Measurements from ENCODE around the gene CUX1.

- no peak for TF ChIP-seq ZNF423 (CRISPR knock-in tag; IDR thresholded peaks at IDR 0.05)
- TF ChIP-seq, protein P1, sequence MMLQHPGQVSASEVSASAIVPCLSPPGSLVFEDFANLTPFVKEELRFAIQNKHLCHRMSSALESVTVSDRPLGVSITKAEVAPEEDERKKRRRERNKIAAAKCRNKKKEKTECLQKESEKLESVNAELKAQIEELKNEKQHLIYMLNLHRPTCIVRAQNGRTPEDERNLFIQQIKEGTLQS (CRISPR knock-in tag; conservative IDR thresholded peaks at IDR 0.05) = no peak
- no peak for TF ChIP-seq CTCF (IDR thresholded peaks at IDR 0.05)
- TF ChIP-seq E2F1 (CRISPR knock-in tag; IDR thresholded peaks at IDR 0.05) = no peak
- no peak for TF ChIP-seq FOXJ3 (CRISPR knock-in tag; IDR thresholded peaks at IDR 0.05; ENCODE audit: borderline replicate concordance)
- no peak for TF ChIP-seq PREB (CRISPR knock-in tag; IDR thresholded peaks at IDR 0.05; ENCODE audit: borderline replicate concordance)
- no peak for TF ChIP-seq MAX (CRISPR knock-in tag; IDR thresholded peaks at IDR 0.05)
- TF ChIP-seq SMAD3 (CRISPR knock-in tag; IDR thresholded peaks at IDR 0.05; ENCODE audit: borderline replicate concordance) = no peak
- no peak for TF ChIP-seq AR (CRISPR knock-in tag; IDR thresholded peaks at IDR 0.05)
- TF ChIP-seq JUN (CRISPR knock-in tag; IDR thresholded peaks at IDR 0.05) = no peak
- TF ChIP-seq NR3C1 (CRISPR knock-in tag; conservative IDR thresholded peaks at IDR 0.05; ENCODE audit: low read depth) = no peak
- TF ChIP-seq, protein P2, sequence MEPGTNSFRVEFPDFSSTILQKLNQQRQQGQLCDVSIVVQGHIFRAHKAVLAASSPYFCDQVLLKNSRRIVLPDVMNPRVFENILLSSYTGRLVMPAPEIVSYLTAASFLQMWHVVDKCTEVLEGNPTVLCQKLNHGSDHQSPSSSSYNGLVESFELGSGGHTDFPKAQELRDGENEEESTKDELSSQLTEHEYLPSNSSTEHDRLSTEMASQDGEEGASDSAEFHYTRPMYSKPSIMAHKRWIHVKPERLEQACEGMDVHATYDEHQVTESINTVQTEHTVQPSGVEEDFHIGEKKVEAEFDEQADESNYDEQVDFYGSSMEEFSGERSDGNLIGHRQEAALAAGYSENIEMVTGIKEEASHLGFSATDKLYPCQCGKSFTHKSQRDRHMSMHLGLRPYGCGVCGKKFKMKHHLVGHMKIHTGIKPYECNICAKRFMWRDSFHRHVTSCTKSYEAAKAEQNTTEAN (CRISPR knock-in tag; IDR thresholded peaks at IDR 0.05) = no peak
- TF ChIP-seq USF1 (CRISPR knock-in tag; IDR thresholded peaks at IDR 0.05) = no peak
Observed at GRCh38 chr7:102234801-102235550, 417.6 kb downstream of the CUX1 start.
